GM18511 (cell line): ENCODE measurements around the gene LSMEM2.
A peak's percentile ranks its signal among the peaks of the same experiment; 100 is the strongest.

Experiments used
- ATAC-seq: cut with Tn5 transposase; IDR thresholded peaks from one replicate; pipeline ENCODE4 v1.9.1; 2021; ENCODE audit warnings: mild to moderate bottlenecking, moderate library complexity; ENCODE audit not compliant: unreplicated experiment

Gene LSMEM2

DNA sequence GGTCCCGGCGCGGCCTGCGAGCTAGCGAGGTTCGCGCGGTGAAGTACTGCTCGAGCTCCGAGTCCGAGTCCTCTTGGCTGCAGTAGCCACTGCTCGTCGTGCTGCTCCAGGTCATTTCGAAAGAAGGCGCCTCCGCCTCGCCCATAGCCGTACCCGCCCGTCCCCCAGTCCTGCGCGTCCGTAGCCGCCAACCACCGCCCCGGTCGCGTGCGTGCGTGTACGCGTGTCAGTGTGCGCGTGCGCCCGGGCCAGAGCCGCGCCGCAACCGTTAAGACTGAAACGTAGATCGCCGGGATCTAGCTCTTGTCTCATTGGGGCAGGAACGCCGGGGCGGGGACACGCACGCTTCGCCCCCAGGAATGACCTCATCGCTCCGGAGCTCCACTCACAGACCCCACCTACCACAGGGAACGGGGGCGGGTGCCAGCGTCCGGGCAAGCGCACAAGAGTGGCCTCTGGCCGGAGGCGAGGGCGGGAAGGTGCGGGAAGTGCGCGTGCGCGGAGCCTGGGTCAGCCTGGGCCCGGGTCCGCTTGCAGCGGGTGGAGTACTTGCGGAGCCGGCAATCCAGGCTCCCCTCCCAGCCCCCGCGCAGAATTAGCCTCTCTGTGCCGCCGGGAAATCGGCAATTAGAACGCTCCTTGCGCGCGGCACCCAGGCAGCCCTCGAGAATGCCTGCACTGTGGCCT, 58.4 kb downstream of the LSMEM2 start:
- ATAC-seq = peak; percentile 79
